SIG-M5 treated with dmso at 0.1 percent for 504 hours (cell line): ENCODE measurements around the gene TMEM61.
A peak's percentile ranks its signal among the peaks of the same experiment; 100 is the strongest.

Experiments
- DNase-seq: peaks from one replicate; lab custom pipeline; 2025; ENCODE audit not compliant: unreplicated experiment; lab: John Stamatoyannopoulos, UW

The TMEM61 gene

GRCh38 chr1:54984131-54984842, 3.9 kb downstream of the TMEM61 start:
- no peak for DNase-seq

GRCh38 chr1:54985556-54985955, 5.1 kb downstream of the TMEM61 start:
- DNase-seq = no peak

- DNase-seq = no peak
Observed at GRCh38 chr1:54986025-54986424, 5.6 kb downstream of the TMEM61 start.

GRCh38 chr1:54986533-54986932, 6.1 kb downstream of the TMEM61 start:
- no peak for DNase-seq

GRCh38 chr1:54987427-54987826, 7.0 kb downstream of the TMEM61 start:
- no peak for DNase-seq

GRCh38 chr1:54987919-54988705, 7.7 kb downstream of the TMEM61 start:
- no peak for DNase-seq

GRCh38 chr1:54988975-54989374, 8.5 kb downstream of the TMEM61 start:
- DNase-seq = no peak

- DNase-seq = no peak
Observed at GRCh38 chr1:54989473-54989872, 9.0 kb downstream of the TMEM61 start.

GRCh38 chr1:54989968-54990810, 9.8 kb downstream of the TMEM61 start:
- DNase-seq = no peak

GRCh38 chr1:54990916-54991315, 10.5 kb downstream of the TMEM61 start:
- DNase-seq = no peak

GRCh38 chr1:54991939-54992338, 11.5 kb downstream of the TMEM61 start:
- DNase-seq = no peak

GRCh38 chr1:54993140-54993539, 12.7 kb downstream of the TMEM61 start:
- no peak for DNase-seq

GRCh38 chr1:54994355-54994990, 14.0 kb downstream of the TMEM61 start:
- DNase-seq = no peak

- no peak for DNase-seq
Observed at GRCh38 chr1:54995013-54995760, 14.8 kb downstream of the TMEM61 start.

GRCh38 chr1:54995835-54996234, 15.4 kb downstream of the TMEM61 start:
- no peak for DNase-seq

GRCh38 chr1:54996359-54996868, 16.0 kb downstream of the TMEM61 start:
- DNase-seq = peak; percentile 54

- DNase-seq = no peak
Observed at GRCh38 chr1:54996869-54997710, 16.7 kb downstream of the TMEM61 start.

GRCh38 chr1:54997711-54997986, 17.2 kb downstream of the TMEM61 start:
- no peak for DNase-seq

GRCh38 chr1:54998100-54998499, 17.7 kb downstream of the TMEM61 start:
- DNase-seq = no peak

GRCh38 chr1:54998677-54999076, 18.2 kb downstream of the TMEM61 start, which contains the start of gene BSND:
Gene BSND (plus strand): TSS chr1:54998933. CDS start chr1:54999187, 254 bp downstream.
- DNase-seq = no peak
